ENCODE results near the gene ARHGAP42. TPM values are rescaled to one million over a fixed set of nuclear protein-coding genes. Genes with fewer than 3 reads are reported as not detected.
"Not testable (repeated sequence)": the region's sequence is repeated elsewhere in the genome, so short reads cannot be mapped to it uniquely, and the experiment has no call there.

The ARHGAP42 gene
- total RNA-seq, 1 donor from 2014 or later: 11.2 TPM

GRCh38 chr11:100716838-100717237 lies 29.8 kb downstream of the ARHGAP42 start:
- DNase-seq (ENCODE audit: low spot score): no peak
- ATAC-seq: no peak

GRCh38 chr11:100719362-100719761 lies 32.3 kb downstream of the ARHGAP42 start:
- DNase-seq (ENCODE audit: low spot score): no peak
- peak; percentile 44 for ATAC-seq

GRCh38 chr11:100719809-100720221 lies 32.7 kb downstream of the ARHGAP42 start:
- ATAC-seq: peak; percentile 97
- DNase-seq (ENCODE audit: low spot score): peak; percentile 73

- ATAC-seq: no peak
Observed at GRCh38 chr11:100726680-100727079, 39.6 kb downstream of the ARHGAP42 start.

GRCh38 chr11:100727410-100727809 lies 40.3 kb downstream of the ARHGAP42 start:
- ATAC-seq: peak; percentile 68

More at GRCh38 chr11:100726680-100727079, 39.6 kb downstream of the ARHGAP42 start:
- no peak for DNase-seq (ENCODE audit: low spot score)

GRCh38 chr11:100730266-100730665 lies 43.2 kb downstream of the ARHGAP42 start:
- ATAC-seq: no peak
- DNase-seq (ENCODE audit: low spot score): no peak

More at GRCh38 chr11:100727410-100727809, 40.3 kb downstream of the ARHGAP42 start:
- no peak for DNase-seq (ENCODE audit: low spot score)

GRCh38 chr11:100731471-100731870 lies 44.4 kb downstream of the ARHGAP42 start:
- DNase-seq (ENCODE audit: low spot score) (no peak), ATAC-seq (no peak)

- DNase-seq (ENCODE audit: low spot score) (no peak), ATAC-seq (peak; percentile 70)
Observed at GRCh38 chr11:100732949-100733348, 45.9 kb downstream of the ARHGAP42 start.

GRCh38 chr11:100734743-100735527 lies 47.8 kb downstream of the ARHGAP42 start:
- ATAC-seq (no peak), DNase-seq (ENCODE audit: low spot score) (no peak)

- ATAC-seq: no peak
- DNase-seq (ENCODE audit: low spot score): no peak
Observed at GRCh38 chr11:100735949-100736675, 49.0 kb downstream of the ARHGAP42 start.

GRCh38 chr11:100738701-100739270 lies 51.7 kb downstream of the ARHGAP42 start:
- DNase-seq (ENCODE audit: low spot score) (no peak), ATAC-seq (peak; percentile 60)

GRCh38 chr11:100739666-100740065 lies 52.6 kb downstream of the ARHGAP42 start:
- ATAC-seq (peak; percentile 87), DNase-seq (ENCODE audit: low spot score) (no peak)

GRCh38 chr11:100740440-100740839 lies 53.4 kb downstream of the ARHGAP42 start:
- ATAC-seq: peak; percentile 47
- DNase-seq (ENCODE audit: low spot score): no peak

GRCh38 chr11:100741866-100742625 lies 55.0 kb downstream of the ARHGAP42 start:
- DNase-seq (ENCODE audit: low spot score) (no peak), ATAC-seq (no peak)

GRCh38 chr11:100746448-100746847 lies 59.4 kb downstream of the ARHGAP42 start:
- DNase-seq (ENCODE audit: low spot score): no peak
- no peak for ATAC-seq

- ATAC-seq (no peak), DNase-seq (ENCODE audit: low spot score) (no peak)
Observed at GRCh38 chr11:100748153-100748552, 61.1 kb downstream of the ARHGAP42 start.

GRCh38 chr11:100749887-100750565 lies 62.9 kb downstream of the ARHGAP42 start:
- DNase-seq (ENCODE audit: low spot score); ATAC-seq: not testable (repeated sequence)

GRCh38 chr11:100750566-100750891 lies 63.4 kb downstream of the ARHGAP42 start:
- not testable (repeated sequence) for ATAC-seq; DNase-seq (ENCODE audit: low spot score)

- DNase-seq (ENCODE audit: low spot score) (no peak), ATAC-seq (no peak)
Observed at GRCh38 chr11:100752371-100753171, 65.5 kb downstream of the ARHGAP42 start.

GRCh38 chr11:100753172-100753543 lies 66.1 kb downstream of the ARHGAP42 start:
- no peak for DNase-seq (ENCODE audit: low spot score)
- no peak for ATAC-seq

Measured in left lobe of liver (tissue), 2 donors.